GM19043 (cell line): ENCODE results near the gene HOXA4.

Source experiments
- ATAC-seq: cut with Tn5 transposase; IDR thresholded peaks from one replicate; pipeline ENCODE4 v1.9.1; 2021; ENCODE audit warnings: low read depth; ENCODE audit not compliant: unreplicated experiment

HOXA4 gene

GRCh38 chr7:27121684-27122076 lies 8.9 kb downstream of the HOXA4 start:
- ATAC-seq, result no peak

- ATAC-seq, result no peak
Observed at GRCh38 chr7:27119412-27119911, 11.1 kb downstream of the HOXA4 start.

GRCh38 chr7:27118580-27118979 lies 12.0 kb downstream of the HOXA4 start:
- ATAC-seq, result no peak

DNA sequence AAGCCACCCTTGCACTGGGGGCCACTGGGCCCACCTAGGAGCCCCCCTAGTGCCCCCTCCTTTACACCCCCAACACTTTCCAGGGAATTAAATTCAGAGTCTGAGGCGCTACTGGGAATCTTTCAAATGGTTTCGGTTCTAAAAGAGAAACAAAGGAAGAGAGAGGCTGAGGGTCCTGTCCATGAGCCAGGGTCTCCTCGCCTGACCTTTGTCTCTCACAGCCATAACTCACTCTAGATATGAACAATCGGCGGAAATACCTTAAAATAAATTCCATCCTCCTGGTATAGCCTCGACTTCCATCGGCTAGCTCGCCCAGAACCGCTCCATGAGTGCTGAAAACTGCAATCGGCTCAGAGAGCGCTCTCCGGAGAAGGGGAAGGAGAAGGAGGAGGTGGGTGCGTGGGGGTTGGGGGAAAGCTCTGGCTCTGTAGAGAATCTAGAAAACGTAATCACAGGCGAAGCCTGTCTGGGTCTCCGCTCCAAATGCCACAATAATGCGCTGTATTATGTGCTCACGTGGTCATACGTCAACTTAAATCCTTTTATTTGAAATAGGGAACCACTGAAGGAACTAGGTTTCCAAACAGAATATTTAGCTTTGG lies 12.6 kb downstream of the HOXA4 start:
- ATAC-seq, result no peak

DNA sequence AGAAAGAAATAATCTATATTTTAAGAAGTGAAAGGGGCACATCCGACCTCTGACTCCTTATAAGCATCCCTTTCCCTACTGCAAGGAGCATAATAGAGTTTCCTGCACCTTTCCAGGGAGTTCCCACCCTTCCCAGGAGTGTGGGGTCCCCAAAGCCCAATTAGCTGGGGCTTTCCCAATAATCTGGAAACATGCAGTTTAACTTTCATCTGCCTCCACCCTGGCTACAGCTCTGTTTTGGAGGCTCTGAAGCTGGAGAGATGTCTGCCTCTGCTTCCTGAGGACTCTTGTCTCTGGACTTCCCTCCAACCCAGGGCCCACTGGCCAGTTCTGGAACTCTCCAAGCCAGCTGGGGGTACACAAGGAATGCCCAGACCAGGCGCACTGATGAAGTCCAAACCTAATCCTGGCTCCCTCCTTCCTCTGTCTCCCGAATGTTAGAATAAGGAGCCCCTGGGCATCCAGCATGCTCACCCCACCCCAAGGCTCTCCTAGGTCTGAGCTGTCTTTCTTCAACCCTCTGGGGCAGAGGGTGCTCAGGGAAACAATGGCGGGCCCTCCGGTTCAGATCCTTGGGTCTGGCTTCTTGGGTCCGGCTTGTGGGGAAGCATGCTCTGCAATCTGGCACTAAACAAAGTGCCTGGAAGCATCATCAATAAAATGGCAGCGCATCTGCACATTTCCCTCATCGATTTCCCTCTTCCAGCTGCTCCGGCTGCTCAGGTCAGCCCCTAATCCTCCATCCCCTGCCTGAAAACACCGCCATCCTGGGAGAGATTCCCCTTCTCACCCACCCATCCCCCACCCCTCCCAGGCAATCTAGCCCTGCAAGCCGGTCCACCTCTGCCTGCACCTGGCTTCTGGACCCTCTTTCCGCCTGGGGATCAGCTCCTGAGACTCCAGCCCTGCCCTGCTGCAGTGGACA lies 13.3 kb downstream of the HOXA4 start:
- no peak for ATAC-seq

- ATAC-seq, result no peak
Observed at GRCh38 chr7:27116031-27116961, 14.3 kb downstream of the HOXA4 start.

GRCh38 chr7:27115221-27116026 lies 15.1 kb downstream of the HOXA4 start:
- no peak for ATAC-seq

DNA sequence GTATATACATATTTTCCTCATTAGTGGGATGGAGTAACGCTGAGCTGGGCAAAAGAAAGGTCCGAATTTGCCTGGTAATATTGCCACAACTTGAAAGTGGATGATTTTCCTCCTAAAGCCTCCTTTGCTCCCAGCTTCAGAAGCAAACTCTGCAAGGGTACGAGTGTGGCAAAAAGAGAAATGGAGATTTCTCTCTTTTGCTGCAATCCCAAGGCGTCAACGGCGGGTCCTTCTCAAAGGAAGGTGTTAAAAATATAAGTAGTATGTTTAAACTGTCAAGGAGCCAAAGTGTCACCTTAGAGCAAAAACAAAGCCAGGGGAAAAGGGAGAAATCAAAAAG lies 15.7 kb downstream of the HOXA4 start:
- ATAC-seq, result no peak

DNA sequence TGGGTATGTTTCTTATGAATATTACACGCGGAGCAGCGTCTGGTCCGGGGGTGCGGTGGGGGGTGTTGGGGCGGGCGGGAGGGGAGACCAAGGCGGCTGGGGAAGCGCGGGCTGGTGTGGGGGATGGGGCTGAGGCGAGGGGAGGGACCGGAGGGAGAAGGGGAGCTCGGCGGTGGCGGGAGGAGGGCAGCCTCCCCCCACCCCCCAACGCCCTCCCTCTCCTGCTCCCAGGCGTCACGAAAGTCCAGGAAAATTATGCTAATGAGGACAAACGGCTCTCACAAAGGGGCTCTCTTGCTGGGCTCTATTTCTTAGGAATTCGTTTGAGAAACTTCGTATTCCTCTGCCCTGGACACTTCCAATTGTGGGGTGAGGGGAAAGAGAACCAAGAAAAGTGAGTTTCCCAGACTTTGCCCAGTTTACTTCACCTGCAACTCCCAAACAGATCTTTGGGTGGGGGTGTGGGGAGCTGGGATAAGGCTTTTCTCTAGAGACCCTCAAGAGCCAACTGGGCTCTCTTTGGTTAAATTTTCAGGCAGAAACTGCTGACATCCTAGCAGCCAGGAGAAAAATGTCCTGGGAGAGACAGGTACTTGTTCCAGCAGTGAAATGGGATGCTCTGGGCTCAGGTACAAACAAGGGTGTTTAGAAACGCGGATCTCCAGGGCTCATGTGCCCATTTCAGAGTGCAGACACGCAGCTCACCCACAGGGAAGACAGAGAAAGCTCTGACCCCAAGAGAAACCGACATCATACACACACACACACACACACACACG lies 16.4 kb downstream of the HOXA4 start:
- no peak for ATAC-seq

GRCh38 chr7:27112955-27113949 lies 17.3 kb downstream of the HOXA4 start:
- ATAC-seq, result no peak

GRCh38 chr7:27112361-27112760 lies 18.2 kb downstream of the HOXA4 start:
- ATAC-seq, result no peak

DNA sequence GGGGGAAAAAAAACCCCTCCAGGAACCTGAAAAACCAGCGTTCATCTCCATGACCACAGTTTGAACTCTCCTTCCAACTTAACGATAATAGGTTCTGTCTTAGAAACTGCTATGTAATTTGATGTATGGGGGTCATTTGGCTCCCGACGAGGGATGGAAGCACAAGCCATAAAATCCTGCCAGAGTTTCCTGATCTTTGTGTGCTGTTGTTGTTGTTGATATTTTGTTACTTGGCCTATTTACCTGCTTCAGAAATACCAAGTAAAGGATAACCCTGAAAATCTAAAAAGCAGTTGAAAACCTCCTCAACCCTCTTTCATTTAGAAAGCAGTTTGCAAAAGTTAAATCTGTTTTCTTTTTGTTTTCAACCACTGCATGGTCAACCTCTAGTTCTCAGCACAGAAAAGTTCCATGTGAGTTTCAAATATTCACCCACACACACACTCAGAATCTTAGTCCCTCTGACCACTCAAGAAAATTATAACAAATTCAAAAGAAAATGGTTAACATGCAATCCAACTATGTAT lies 18.7 kb downstream of the HOXA4 start:
- no peak for ATAC-seq

GRCh38 chr7:27111042-27111750 lies 19.4 kb downstream of the HOXA4 start:
- ATAC-seq, result no peak

- no peak for ATAC-seq
Observed at GRCh38 chr7:27110186-27111031, 20.1 kb downstream of the HOXA4 start.

- no peak for ATAC-seq
Observed at GRCh38 chr7:27109466-27110185, 20.9 kb downstream of the HOXA4 start.
